ENCODE data around the gene LCN9.
"Not testable (repeated sequence)": the region's sequence is repeated elsewhere in the genome, so short reads cannot be mapped to it uniquely, and the experiment has no call there.

GRCh38 chr9:135672786-135673185, 9.7 kb downstream of the LCN9 start:
- TF ChIP-seq EZH2, CTCF (IDR thresholded peaks at IDR 0.05): not testable (repeated sequence)

Measured in neural progenitor cell (in vitro differentiated cells).